HG03175 (cell line): Measurements from ENCODE around the gene POLR2J2.
"Not testable (repeated sequence)": the region's sequence is repeated elsewhere in the genome, so short reads cannot be mapped to it uniquely, and the experiment has no call there.

Experiments
- ATAC-seq: cut with Tn5 transposase; IDR thresholded peaks from one replicate; pipeline ENCODE4 v1.9.1; 2021; ENCODE audit warnings: mild to moderate bottlenecking, moderate library complexity; ENCODE audit not compliant: unreplicated experiment

POLR2J2 gene

DNA sequence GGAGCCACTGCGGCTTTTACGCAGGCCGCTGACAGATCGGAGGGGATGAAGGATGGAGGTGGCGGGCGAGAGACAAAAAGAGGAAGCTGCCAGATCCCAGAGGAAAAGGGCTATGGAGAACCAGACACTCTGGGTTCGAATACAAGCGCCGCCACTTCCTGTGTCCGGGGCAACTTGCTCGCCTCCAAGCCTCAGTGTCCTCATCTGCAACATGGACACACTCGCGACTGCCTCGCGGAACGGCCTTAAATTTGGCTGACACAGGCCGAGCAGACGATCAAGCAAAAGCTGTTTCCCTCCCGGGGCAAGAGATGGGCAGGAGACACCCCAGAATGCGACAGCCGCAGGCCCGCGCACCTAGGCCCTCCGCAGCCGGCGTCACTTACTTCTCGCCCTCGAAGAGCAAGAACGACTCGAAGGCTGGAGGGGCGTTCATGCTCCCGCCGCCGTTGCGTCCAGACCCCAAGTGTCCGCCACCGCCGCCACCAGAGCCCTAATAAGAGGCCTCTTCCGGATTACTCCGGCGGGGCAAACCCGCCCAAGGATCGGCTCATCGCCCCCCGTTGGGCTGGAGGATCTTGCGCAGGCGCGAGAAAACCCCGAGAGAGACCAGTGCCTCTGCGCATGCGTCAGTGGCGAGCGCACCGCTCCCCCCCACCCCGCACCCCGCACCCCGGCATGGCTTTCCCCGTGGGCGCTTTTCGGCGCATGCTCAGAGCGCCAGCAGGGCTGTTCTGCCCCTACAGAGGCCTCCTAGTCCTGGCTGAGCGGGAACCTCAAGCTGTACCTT lies at the start of gene POLR2J2:
Gene POLR2J2 (minus strand): TSS at position 498 of the 790 bp plus-strand sequence. CDS start 62 bp downstream, at position 436.
- peak; percentile 76 for ATAC-seq

DNA sequence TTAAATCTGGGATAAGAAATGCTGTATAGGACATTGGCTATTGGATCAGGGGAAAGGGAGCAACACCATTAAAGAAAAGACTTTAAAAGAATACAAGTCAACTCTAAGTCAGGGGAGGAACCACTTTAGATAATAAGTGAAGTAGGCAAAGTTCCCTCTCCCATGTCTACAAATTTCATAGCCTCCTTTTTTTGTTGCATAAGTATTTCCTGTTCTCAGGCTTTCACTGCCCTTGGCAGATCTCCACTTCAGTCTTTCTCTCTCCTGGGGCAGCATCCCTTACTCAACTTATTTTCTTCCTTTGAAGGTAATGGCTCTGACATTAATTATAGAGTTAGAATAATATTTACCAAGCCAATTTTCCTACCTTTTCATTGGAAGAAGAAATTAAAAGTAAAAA lies 47.0 kb upstream of the POLR2J2 start:
- ATAC-seq = not testable (repeated sequence)

GRCh38 chr7:102715718-102716117 lies 44.3 kb upstream of the POLR2J2 start:
- peak; percentile 76 for ATAC-seq

- ATAC-seq = not testable (repeated sequence)
These were observed 43.5 kb upstream of the POLR2J2 start for GRCh38 chr7:102714774-102715522.

GRCh38 chr7:102713691-102714080 lies 42.2 kb upstream of the POLR2J2 start:
- ATAC-seq = peak; percentile 62

- ATAC-seq = peak; percentile 71
These were observed 41.7 kb upstream of the POLR2J2 start for GRCh38 chr7:102713011-102713690.

DNA sequence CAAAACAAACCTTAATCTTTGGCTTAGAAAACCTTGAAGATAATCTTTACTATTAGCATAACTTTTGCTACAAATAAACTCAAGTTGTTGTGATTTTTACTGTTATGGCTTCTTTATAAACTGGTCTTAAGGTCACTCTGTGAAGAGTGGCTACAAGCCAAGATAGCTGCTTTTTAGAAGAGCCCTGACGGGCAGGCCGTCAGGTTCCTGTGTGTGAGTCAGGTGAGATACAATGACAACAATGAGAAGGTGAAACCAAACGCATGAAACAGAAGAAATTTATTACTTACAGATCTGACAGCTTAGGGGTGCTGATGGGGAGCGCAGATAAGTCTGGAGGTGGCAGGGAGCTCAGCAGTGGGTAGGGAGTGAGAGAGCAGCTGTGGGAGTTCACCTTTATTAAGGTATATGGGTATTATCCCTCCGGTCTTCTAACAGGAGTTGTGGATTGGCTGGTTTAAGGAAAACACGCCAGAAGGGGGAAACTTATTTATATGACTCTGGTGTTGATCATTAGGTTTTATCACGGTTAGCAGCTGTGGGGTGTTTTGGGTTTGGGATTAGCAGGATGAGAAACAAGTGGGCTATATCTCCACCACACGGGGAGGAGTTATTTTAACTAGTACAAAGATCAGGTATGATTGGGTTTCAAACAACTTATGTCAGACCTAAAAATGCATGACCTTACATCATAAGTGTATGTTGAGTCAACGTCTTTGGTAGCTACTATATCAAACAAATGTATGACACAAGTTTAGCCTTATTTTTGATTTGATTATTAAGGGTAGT lies 27.7 kb upstream of the POLR2J2 start:
- not testable (repeated sequence) for ATAC-seq

DNA sequence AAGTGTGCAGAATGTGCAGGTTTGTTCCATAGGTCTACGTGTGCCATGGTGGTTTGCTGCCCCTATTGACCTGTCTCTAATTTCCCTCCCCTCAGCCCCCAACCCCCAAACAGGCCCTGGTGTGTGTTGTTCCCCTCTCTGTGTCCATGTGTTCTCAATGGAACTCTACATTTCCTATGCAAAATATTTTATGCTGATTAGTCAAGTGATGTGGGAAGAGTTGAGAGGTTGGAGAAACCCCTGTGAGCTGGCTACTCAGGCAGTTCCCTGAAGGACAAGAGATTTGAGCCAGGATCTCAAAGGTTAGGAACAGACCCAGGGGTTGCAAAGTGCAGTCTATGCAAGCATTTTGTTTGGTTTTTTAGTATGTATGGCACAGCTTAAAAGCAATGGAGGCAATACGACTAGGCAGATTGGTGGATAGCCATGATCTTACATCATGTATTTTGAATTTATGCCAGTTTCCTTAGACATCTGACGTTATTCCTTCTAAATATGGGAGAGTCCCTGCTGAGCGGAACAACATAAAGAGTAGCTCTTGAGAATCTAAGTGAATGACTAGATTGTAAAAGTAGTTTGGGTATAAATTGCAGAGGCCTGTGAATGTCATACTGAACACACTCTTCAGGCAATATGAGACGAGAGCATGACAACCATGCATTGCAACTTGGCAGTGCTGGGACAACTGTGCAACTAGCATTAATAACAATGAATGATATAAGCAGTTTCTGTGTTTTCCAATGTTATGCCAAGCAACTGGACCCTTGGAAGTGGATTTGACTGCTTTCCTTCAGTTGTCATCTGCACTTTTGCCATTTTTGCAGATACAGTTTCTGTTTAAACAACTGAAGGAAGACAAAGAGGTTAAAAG lies 26.4 kb upstream of the POLR2J2 start:
- not testable (repeated sequence) for ATAC-seq

DNA sequence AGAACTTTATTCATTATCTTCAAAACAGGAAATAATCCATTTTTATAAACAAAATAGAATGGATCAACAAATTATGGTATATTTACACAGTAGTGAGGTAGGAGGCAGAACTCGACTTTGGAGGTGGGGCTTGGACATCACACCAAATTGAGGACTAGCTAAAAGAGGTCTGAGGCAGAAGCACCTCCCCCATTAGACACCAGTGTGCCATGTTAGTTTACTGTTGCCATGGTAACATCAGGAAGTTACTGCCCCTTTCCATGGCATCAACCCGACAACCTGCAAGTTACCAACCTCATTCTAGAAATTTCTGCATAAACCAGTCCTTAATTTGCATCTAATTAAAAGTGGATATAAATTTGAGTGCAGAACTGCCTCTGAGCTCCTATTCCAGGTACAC lies 24.5 kb upstream of the POLR2J2 start:
- ATAC-seq = not testable (repeated sequence)

- ATAC-seq = peak; percentile 68
These were observed 23.6 kb upstream of the POLR2J2 start for GRCh38 chr7:102695033-102695552.

GRCh38 chr7:102694008-102694407 lies 22.5 kb upstream of the POLR2J2 start:
- not testable (repeated sequence) for ATAC-seq

- ATAC-seq = not testable (repeated sequence)
These were observed 19.1 kb upstream of the POLR2J2 start for GRCh38 chr7:102690602-102691001.

DNA sequence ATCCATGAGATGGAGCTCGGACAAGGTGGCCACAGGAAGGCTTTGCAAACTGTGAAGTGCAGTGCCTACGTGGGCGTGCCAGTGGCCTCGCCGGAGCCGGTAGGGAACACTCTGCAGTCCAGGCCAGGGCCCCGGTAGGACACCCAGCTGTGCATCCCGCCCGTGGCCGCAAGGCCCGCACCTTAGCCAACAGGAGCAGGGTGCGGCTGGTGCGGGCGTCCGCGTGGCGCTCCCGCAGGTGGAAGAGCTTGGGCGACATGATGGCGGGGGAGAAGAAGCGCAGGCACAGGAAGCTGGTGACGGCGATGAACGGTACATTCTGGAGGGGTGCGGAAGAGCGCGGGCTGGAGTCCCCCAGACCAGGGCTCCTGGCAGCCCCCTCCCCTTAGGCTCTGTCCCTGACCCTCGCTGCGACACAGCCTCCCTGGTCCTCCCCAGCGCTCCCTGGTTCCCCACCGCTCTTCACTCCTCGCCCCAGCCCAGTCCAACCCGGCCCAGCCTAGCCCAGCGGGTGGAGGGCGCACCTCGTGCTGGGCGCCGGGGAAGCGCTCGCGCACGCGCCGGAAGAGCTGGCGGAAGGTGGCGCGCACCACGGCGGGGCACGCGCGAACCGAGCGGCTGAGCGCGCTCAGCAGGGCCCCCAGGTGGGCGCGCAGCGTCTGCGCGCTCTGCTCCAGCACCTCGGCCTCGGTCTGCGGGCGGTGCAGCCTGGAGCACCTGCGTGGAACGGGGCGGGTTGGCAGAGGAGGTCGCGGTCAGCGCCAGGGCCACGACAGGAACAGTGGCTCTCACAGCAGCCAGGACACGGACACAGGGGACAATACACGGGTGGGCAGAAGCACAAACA lies 18.2 kb upstream of the POLR2J2 start:
- peak; percentile 66 for ATAC-seq

DNA sequence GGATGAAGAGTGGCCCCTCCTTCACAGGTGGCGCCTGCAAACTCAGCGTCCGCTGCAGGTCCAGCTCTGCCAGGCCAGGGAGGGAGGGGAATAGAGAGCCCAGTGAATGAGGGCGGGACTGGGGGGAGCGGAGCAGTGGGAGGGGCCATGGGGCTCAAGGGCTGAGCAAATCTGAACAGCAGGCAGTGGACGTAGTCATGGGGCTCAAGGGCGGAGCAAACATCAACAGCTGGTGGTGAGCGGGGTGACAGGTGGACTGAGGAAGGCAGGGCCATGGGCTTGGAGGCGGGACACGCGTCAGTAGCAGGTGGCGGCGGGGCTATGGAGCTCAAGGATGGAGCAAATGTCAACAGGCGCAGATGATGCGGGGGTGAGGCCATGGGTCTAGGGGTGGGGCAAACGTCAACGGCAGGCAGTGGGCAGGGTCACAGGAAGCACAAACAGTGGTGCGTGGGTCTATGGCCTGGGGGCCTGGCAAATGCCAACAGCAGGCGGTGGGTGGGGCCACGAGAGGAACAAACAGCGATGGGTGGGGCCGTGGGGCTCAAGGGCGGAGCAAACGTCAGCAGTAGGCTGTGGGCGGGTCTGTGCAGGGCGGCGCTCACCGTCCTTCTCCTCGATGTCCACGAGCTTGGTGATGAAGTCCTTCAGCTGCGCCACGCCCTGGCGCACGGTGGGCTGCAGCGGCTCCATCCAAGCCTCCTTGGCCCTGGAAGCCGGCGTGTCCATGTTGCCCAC lies 17.0 kb upstream of the POLR2J2 start:
- ATAC-seq = peak; percentile 78

- not testable (repeated sequence) for ATAC-seq
These were observed 11.1 kb upstream of the POLR2J2 start for GRCh38 chr7:102682560-102682959.

DNA sequence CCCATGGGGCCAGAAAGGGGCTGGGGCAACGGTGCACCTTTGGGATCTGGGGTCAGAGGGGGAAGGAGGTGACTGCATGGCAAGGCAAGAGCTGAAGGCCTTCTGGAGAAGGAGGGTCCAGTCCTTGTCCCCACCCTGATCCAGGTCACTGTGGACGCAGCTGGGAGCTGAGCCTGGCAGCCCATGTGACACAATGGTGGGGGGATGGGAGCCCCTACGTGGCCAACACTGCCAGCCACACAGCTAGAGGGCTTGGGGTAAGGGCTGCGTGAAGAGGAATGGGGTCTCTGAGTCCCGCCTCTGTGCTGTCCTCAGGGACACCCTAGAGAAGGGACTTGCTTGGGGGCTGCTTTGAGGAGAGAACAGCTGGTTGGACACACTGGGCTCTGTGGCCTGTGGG lies 9.3 kb upstream of the POLR2J2 start:
- not testable (repeated sequence) for ATAC-seq

GRCh38 chr7:102675545-102675944 lies 4.1 kb upstream of the POLR2J2 start:
- ATAC-seq = not testable (repeated sequence)
